Stimulated activated CD4-positive, alpha-beta T cell treated with anti-CD3 and anti-CD28 coated beads, Interleukin-12 subunit alpha, Interleukin-12 subunit beta, amount 100 ng/mL, for 24 hours (primary cell): Measurements from ENCODE around the gene FGGY.

Experiments used
- DNase-seq, 2 experiments: peaks; one replicate each; pipeline ENCODE4 v3.0.0-alpha.2; 2020; ENCODE audit warnings: low read depth in 2 of 2

The FGGY gene

GRCh38 chr1:59678040-59678439 lies 381.1 kb downstream of the FGGY start:
- DNase-seq, result no peak

- DNase-seq, result no peak
These were observed 381.8 kb downstream of the FGGY start for GRCh38 chr1:59678493-59679228.

- DNase-seq, result no peak
These were observed 383.1 kb downstream of the FGGY start for GRCh38 chr1:59680044-59680443.

GRCh38 chr1:59682396-59683080 lies 385.6 kb downstream of the FGGY start:
- DNase-seq, result no peak

- DNase-seq, result no peak
These were observed 386.3 kb downstream of the FGGY start for GRCh38 chr1:59683197-59683596.

- DNase-seq, result no peak
These were observed 387.8 kb downstream of the FGGY start for GRCh38 chr1:59684698-59685097.

- no peak for DNase-seq
These were observed 388.2 kb downstream of the FGGY start for GRCh38 chr1:59685101-59685500.

- DNase-seq, result no peak
These were observed 388.8 kb downstream of the FGGY start for GRCh38 chr1:59685666-59686065.

GRCh38 chr1:59686170-59686569 lies 389.3 kb downstream of the FGGY start:
- DNase-seq, result no peak

GRCh38 chr1:59686574-59686973 lies 389.7 kb downstream of the FGGY start:
- DNase-seq, result no peak

- DNase-seq, result no peak
These were observed 390.2 kb downstream of the FGGY start for GRCh38 chr1:59687081-59687480.

- DNase-seq, result no peak
These were observed 392.1 kb downstream of the FGGY start for GRCh38 chr1:59688976-59689375.

GRCh38 chr1:59689730-59690129 lies 392.8 kb downstream of the FGGY start:
- no peak for DNase-seq

GRCh38 chr1:59690171-59690930 lies 393.5 kb downstream of the FGGY start:
- no peak for DNase-seq

- DNase-seq, result no peak
These were observed 394.4 kb downstream of the FGGY start for GRCh38 chr1:59691261-59691660.

GRCh38 chr1:59692591-59692990 lies 395.7 kb downstream of the FGGY start:
- no peak for DNase-seq

- DNase-seq, result no peak
These were observed 396.5 kb downstream of the FGGY start for GRCh38 chr1:59693406-59693805.

- no peak for DNase-seq
These were observed 398.4 kb downstream of the FGGY start for GRCh38 chr1:59695252-59695651.

GRCh38 chr1:59696421-59697115 lies 399.7 kb downstream of the FGGY start:
- DNase-seq, result no peak

- DNase-seq, result peak in 1 of 2 experiments; percentile 13
These were observed 400.4 kb downstream of the FGGY start for GRCh38 chr1:59697150-59697800.

- no peak for DNase-seq
These were observed 401.5 kb downstream of the FGGY start for GRCh38 chr1:59698386-59698785.
